Endodermal cell (in vitro differentiated cells): ENCODE data around the gene PET117. TPM values are rescaled to one million over a fixed set of nuclear protein-coding genes. Genes with fewer than 3 reads are reported as not detected.

Experiments used
- DNase-seq: peaks from one replicate; pipeline ENCODE4 v3.0.0-alpha.2; 2017
- H3K27ac ChIP-seq: 2 replicates; pipeline ENCODE4 v1.5.1; 2013; ENCODE audit warnings: mild to moderate bottlenecking, low read depth, low read length, moderate library complexity
- H3K27me3 ChIP-seq: 2 replicates; pipeline ENCODE4 v1.6.1; 2013; ENCODE audit warnings: mild to moderate bottlenecking, low read length, moderate library complexity; ENCODE audit not compliant: insufficient read depth, control insufficient read depth, poor library complexity, severe bottlenecking
- H3K36me3 ChIP-seq: 2 replicates; pipeline ENCODE4 v1.7.0; 2013; ENCODE audit warnings: mild to moderate bottlenecking, low read length, moderate library complexity; ENCODE audit not compliant: control insufficient read depth, insufficient read depth
- H3K4me1 ChIP-seq: one replicate; pipeline ENCODE4 v1.7.0; 2013; ENCODE audit warnings: low read length; ENCODE audit not compliant: control insufficient read depth, insufficient read depth
- H3K4me3 ChIP-seq: 2 replicates; pipeline ENCODE4 v1.5.1; 2013; ENCODE audit warnings: mild to moderate bottlenecking, low read length, moderate library complexity
- H3K9ac ChIP-seq: 2 replicates; pipeline ENCODE4 v1.6.1; 2013; ENCODE audit warnings: mild to moderate bottlenecking, low read length, moderate library complexity; ENCODE audit not compliant: poor library complexity, severe bottlenecking; ENCODE audit errors: extremely low read depth
- H3K9me3 ChIP-seq: 2 replicates; pipeline ENCODE4 v1.6.1; 2013; ENCODE audit warnings: mild to moderate bottlenecking, low read length, moderate library complexity; ENCODE audit not compliant: control insufficient read depth
- H3K27ac Mint-ChIP-seq: 2 replicates; pipeline ENCODE4 v1.8.0; 2020; ENCODE audit warnings: mixed read lengths
- H3K27me3 Mint-ChIP-seq: 2 replicates; pipeline ENCODE4 v1.8.0; 2021; ENCODE audit warnings: mild to moderate bottlenecking, mixed read lengths; ENCODE audit not compliant: insufficient read depth
- H3K36me3 Mint-ChIP-seq: 2 replicates; pipeline ENCODE4 v1.8.0; 2020; ENCODE audit warnings: low read depth, mixed read lengths
- H3K4me1 Mint-ChIP-seq: 2 replicates; pipeline ENCODE4 v1.8.0; 2020; ENCODE audit warnings: mixed read lengths
- H3K4me3 Mint-ChIP-seq: 2 replicates; pipeline ENCODE4 v1.8.0; 2020; ENCODE audit warnings: mild to moderate bottlenecking, moderate library complexity, mixed read lengths
- H3K9me3 Mint-ChIP-seq: 2 replicates; pipeline ENCODE4 v1.8.0; 2020; ENCODE audit warnings: mild to moderate bottlenecking, mixed read lengths
- WGBS, 2 experiments: methylation state at CpG; one replicate each; pipeline versions ENCODE4 v1.1.5 to v1.1.7; 2013; ENCODE audit warnings: missing lambda C conversion rate in 2 of 2, mixed read lengths in 1 of 2; ENCODE audit not compliant: insufficient coverage in 1 of 2, insufficient read length in 1 of 2; 5-methylcytosine and 5-hydroxymethylcytosine counted together
- total RNA-seq, 2 donors: library from RNA; stranded (reverse); fragmentation: NEBNext Ultra II Directional in 1 of 2; extraction: Animal tissue kit (Norgen Biotek cat#: 25700) in 1 of 2; gene quantifications; 2 replicates in 1 of 2; 3 replicates in 1 of 2; pipeline ENCODE4 v1.2.1, GENCODE V29; 2021
- TF ChIP-seq, protein P1 (sequence below): fragments of 200-600 bp; sonication (generic); conservative IDR thresholded peaks from 2 replicates; pipeline ENCODE4 v1.5.0; 2021; ENCODE audit warnings: antibody characterized with exemption, mild to moderate bottlenecking

The PET117 gene
- total RNA-seq, 2 donors from 2014 or later, result 34.2 to 44.4 TPM

DNA sequence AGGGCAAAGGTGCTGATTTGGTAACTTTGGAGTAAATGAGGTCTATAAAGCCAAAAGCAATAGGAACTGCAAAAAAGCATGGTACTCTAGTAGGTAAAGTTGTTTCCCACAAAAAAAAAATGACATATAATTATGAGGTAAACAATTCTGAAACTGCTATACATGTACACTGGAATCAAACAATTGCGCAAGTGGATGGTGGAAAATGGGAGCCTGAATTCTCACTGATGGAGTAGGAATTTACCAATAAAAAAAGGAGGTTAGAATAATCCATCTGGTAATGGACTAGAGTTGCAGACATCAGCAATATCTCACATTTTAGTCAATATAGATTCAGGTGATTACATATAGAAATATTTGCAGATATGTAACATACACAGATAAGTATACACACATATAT, 5.0 kb upstream of the PET117 start:
- Histone ChIP-seq H3K9me3 (no peaks in the 10 kb centered on the region), H3K27ac (no peak overlapping the region), H3K4me1 (peaks cover 5% of the 10 kb centered on the region), H3K9ac (no peak overlapping the region), H3K27me3 (no peaks in the 10 kb centered on the region), H3K36me3 (no peaks in the 10 kb centered on the region), H3K4me3 (no peak overlapping the region)
- no peak overlapping the region for H3K27ac Mint-ChIP-seq
- H3K4me1 Mint-ChIP-seq, result peaks cover 8% of the 10 kb centered on the region
- 95 to 100% methylated on average over 1 of the region's 1 CpG for WGBS, 2 experiments
- no peaks in the 10 kb centered on the region for H3K9me3 Mint-ChIP-seq
- no peak for DNase-seq
- no peak overlapping the region for H3K4me3 Mint-ChIP-seq
- TF ChIP-seq, protein P1, sequence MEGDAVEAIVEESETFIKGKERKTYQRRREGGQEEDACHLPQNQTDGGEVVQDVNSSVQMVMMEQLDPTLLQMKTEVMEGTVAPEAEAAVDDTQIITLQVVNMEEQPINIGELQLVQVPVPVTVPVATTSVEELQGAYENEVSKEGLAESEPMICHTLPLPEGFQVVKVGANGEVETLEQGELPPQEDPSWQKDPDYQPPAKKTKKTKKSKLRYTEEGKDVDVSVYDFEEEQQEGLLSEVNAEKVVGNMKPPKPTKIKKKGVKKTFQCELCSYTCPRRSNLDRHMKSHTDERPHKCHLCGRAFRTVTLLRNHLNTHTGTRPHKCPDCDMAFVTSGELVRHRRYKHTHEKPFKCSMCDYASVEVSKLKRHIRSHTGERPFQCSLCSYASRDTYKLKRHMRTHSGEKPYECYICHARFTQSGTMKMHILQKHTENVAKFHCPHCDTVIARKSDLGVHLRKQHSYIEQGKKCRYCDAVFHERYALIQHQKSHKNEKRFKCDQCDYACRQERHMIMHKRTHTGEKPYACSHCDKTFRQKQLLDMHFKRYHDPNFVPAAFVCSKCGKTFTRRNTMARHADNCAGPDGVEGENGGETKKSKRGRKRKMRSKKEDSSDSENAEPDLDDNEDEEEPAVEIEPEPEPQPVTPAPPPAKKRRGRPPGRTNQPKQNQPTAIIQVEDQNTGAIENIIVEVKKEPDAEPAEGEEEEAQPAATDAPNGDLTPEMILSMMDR, result no peak
- H3K36me3 Mint-ChIP-seq, result no peaks in the 10 kb centered on the region
- peaks cover 17% of the 10 kb centered on the region for H3K27me3 Mint-ChIP-seq

DNA sequence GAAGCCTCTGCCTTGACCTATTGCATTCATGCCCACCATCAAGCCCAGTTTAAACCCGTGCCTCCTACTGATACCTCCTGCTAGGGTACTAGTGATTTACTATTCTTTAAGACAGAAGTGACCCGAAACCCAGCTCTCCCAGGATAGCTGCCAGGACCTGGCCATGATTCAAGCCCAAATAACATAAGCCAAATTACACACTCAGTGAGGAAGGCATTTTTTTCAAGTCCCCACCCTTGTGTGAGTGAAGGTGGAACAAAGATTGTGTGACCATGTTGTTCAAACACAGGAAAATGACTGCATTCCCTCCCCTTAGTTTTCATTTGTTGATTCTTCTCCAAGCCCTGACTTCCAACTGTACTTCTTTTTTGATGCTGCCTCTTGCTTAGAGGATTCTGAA, 3.7 kb upstream of the PET117 start:
- Histone ChIP-seq H3K9me3 (no peaks in the 10 kb centered on the region), H3K4me3 (no peak overlapping the region), H3K36me3 (no peaks in the 10 kb centered on the region), H3K27me3 (no peaks in the 10 kb centered on the region), H3K27ac (no peak overlapping the region), H3K4me1 (peaks cover 5% of the 10 kb centered on the region), H3K9ac (no peak overlapping the region)
- WGBS, 2 experiments, result 63% methylated on average over 2 of the region's 2 CpGs; no CpG with 5 or more reads in 1 of the 2 experiments
- Mint-ChIP-seq H3K9me3 (no peaks in the 10 kb centered on the region), H3K27me3 (peaks cover 10% of the 10 kb centered on the region), H3K36me3 (no peaks in the 10 kb centered on the region), H3K4me3 (no peak overlapping the region), H3K4me1 (peaks cover 11% of the 10 kb centered on the region), H3K27ac (no peak overlapping the region)
- no peak for DNase-seq
- TF ChIP-seq, protein P1, result no peak

DNA sequence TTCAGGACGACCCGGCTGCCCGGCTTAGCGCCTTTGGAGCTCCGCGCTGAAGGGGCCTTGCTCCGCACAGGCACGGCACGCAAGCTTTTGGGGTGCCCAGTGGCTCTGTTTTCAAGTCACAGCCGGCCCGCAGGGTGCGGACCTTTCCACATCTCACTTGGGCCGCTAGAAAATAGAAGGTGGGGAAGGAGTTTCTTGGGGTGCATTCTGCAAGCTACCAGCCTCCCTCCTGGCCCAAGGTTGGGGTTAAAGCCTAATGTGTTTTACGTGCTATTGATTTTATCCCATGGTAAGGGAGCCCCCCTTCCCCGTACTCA, 561 bp downstream of the PET117 start:
- Histone ChIP-seq H3K9ac (peak overlapping the region; percentile 87), H3K27ac (peak overlapping the region; percentile 80), H3K36me3 (peaks cover 13% of the 10 kb centered on the region), H3K4me1 (peaks cover 7% of the 10 kb centered on the region), H3K9me3 (no peaks in the 10 kb centered on the region), H3K27me3 (no peaks in the 10 kb centered on the region), H3K4me3 (peak overlapping the region; percentile 97)
- 0% methylated on average over 6 to 15 of the region's 15 CpGs for WGBS, 2 experiments
- Mint-ChIP-seq H3K4me3 (peak overlapping the region; percentile 76), H3K4me1 (peaks cover 29% of the 10 kb centered on the region), H3K36me3 (peaks cover 13% of the 10 kb centered on the region), H3K27ac (peak overlapping the region; percentile 0), H3K27me3 (no peaks in the 10 kb centered on the region), H3K9me3 (no peaks in the 10 kb centered on the region)
- no peak for DNase-seq
- TF ChIP-seq, protein P1, result no peak
